Measurements from ENCODE around the gene RASGRP4. TPM values are rescaled to one million over a fixed set of nuclear protein-coding genes. Genes with fewer than 3 reads are reported as not detected.

The RASGRP4 gene
- total RNA-seq, 1 experiment from 2014 or later, result not detected

GRCh38 chr19:38442736-38443135, 16.7 kb upstream of the RASGRP4 start:
- no peak overlapping the region for H3K9ac ChIP-seq (ENCODE audit: low read length)
- no peak overlapping the region for H3K4me2 ChIP-seq (ENCODE audit: low read length)
- intact Hi-C loops (cut with micrococcal nuclease), result no loop called here
- no peaks in the 10 kb centered on the region for H3K36me3 ChIP-seq (ENCODE audit: control insufficient read depth in 1 of 2, insufficient read depth in 2 of 2, low read length in 2 of 2)
- no peaks in the 10 kb centered on the region for H3K9me2 ChIP-seq (ENCODE audit: insufficient read depth)
- ATAC-seq (no peak), DNase-seq (ENCODE audit: low read depth, low spot score) (no peak)
- BruUV-seq (replicated peaks), result no TSS peak
- no peak overlapping the region for H3K27ac ChIP-seq (ENCODE audit: low read depth, low read length)
- no peak overlapping the region for H3K4me3 ChIP-seq (replicated peaks in 1 of 2; ENCODE audit: low read depth in 1 of 2, low read length in 2 of 2)
- RAD21 ChIA-PET (ENCODE audit: low non-redundant PET in 1 of 2, low total read pairs in 2 of 2, uncharacterized antibody in 2 of 2, unreplicated experiment in 2 of 2), result no interaction called here
- CTCF ChIA-PET, result no interaction called here
- TF ChIP-seq ELF1 (IDR thresholded peaks at IDR 0.05; ENCODE audit: borderline replicate concordance, low read depth), result no peak
- TF ChIP-seq YY1 (IDR thresholded peaks at IDR 0.05; ENCODE audit: extremely low read depth, insufficient replicate concordance, low read depth, low read length), result no peak
- no peak for TF ChIP-seq POLR2A (IDR thresholded peaks at IDR 0.05; ENCODE audit: borderline replicate concordance, extremely low read depth, insufficient read depth, insufficient read length)
- TF ChIP-seq ZFX (IDR thresholded peaks at IDR 0.05), result no peak
- no peak for TF ChIP-seq TCF7L2 (IDR thresholded peaks at IDR 0.05; ENCODE audit: borderline replicate concordance, extremely low read depth, insufficient read depth, insufficient read length)
- TF ChIP-seq RAD21 (IDR thresholded peaks at IDR 0.05; ENCODE audit: low read depth), result no peak
- TF ChIP-seq EZH2 (IDR thresholded peaks at IDR 0.05), result no peak
- no peak for TF ChIP-seq SIN3A (IDR thresholded peaks at IDR 0.05; ENCODE audit: low read depth)
- no peak for TF ChIP-seq REST (IDR thresholded peaks at IDR 0.05; ENCODE audit: low read depth)
- TF ChIP-seq CEBPB (IDR thresholded peaks at IDR 0.05; ENCODE audit: low read depth), result no peak
- TF ChIP-seq ZNF274 (IDR thresholded peaks at IDR 0.05; ENCODE audit: low read depth, low read length), result no peak
- TF ChIP-seq FOSL1 (IDR thresholded peaks at IDR 0.05; ENCODE audit: low read depth), result no peak
- no peak for TF ChIP-seq POLR2AphosphoS5 (IDR thresholded peaks at IDR 0.05; ENCODE audit: low read depth, low read length)
- no peak overlapping the region for H2AFZ ChIP-seq (ENCODE audit: low read depth, low read length, poor library complexity, severe bottlenecking)
- no peaks in the 10 kb centered on the region for H3K79me2 ChIP-seq (ENCODE audit: insufficient read depth, low read length)
- H3K9me3 ChIP-seq (ENCODE audit: control insufficient read depth in 1 of 2, insufficient read depth in 1 of 2, low read depth in 1 of 2, low read length in 2 of 2), result no peaks in the 10 kb centered on the region
- POLR2A ChIA-PET, result no interaction called here
- H4K20me1 ChIP-seq (ENCODE audit: insufficient read depth), result no peaks in the 10 kb centered on the region
- H3K27me3 ChIP-seq (ENCODE audit: insufficient read depth, low read length), result no peaks in the 10 kb centered on the region
- no peaks in the 10 kb centered on the region; a peak in 1 of 4 replicates for H3K4me1 ChIP-seq (ENCODE audit: control insufficient read depth in 1 of 2, insufficient read depth in 2 of 2, low read length in 2 of 2)

Data from HCT116 (cell line).